HUES64 (cell line): ENCODE measurements around the gene KLRC4.

ENCODE experiments used
- H3K27ac ChIP-seq: 2 replicates; pipeline ENCODE4 v1.7.0; 2013; ENCODE audit warnings: low read depth, low read length, inconsistent platforms
- H3K27me3 ChIP-seq: 2 replicates; pipeline ENCODE4 v1.6.1; 2013; ENCODE audit warnings: mild to moderate bottlenecking, low read length; ENCODE audit not compliant: insufficient read depth
- H3K36me3 ChIP-seq: 2 replicates; pipeline ENCODE4 v1.6.1; 2013; ENCODE audit warnings: mild to moderate bottlenecking, low read length; ENCODE audit not compliant: insufficient read depth
- H3K4me1 ChIP-seq: 2 replicates; pipeline ENCODE4 v1.6.1; 2013; ENCODE audit warnings: mild to moderate bottlenecking, low read length, moderate library complexity; ENCODE audit not compliant: insufficient read depth
- H3K4me3 ChIP-seq: 2 replicates; pipeline ENCODE4 v1.5.1; 2013; ENCODE audit warnings: mild to moderate bottlenecking, low read length, moderate library complexity
- H3K9ac ChIP-seq: 2 replicates; pipeline ENCODE4 v1.6.1; 2013; ENCODE audit warnings: mild to moderate bottlenecking, low read depth, low read length
- H3K9me3 ChIP-seq: 2 replicates; pipeline ENCODE4 v1.6.1; 2013; ENCODE audit warnings: low read depth, low read length; ENCODE audit not compliant: insufficient read depth
- WGBS: fragments of 150-250, 120-280 bp; methylation state at CpG from one replicate; pipeline ENCODE4 v1.1.7; 2013; ENCODE audit warnings: missing lambda C conversion rate; 5-methylcytosine and 5-hydroxymethylcytosine counted together

Gene KLRC4

GRCh38 chr12:10366875-10367274 is 42.7 kb downstream of the KLRC4 start:
- no peaks in the 10 kb centered on the region for H3K36me3 ChIP-seq
- no peaks in the 10 kb centered on the region for H3K27me3 ChIP-seq
- peaks cover 52% of the 10 kb centered on the region for H3K4me1 ChIP-seq
- H3K27ac ChIP-seq: no peak overlapping the region
- H3K4me3 ChIP-seq: no peak overlapping the region
- no peak overlapping the region for H3K9ac ChIP-seq
- peaks cover 2% of the 10 kb centered on the region; the same call in 1 of the 2 replicates for H3K9me3 ChIP-seq

GRCh38 chr12:10365696-10366405 is 43.7 kb downstream of the KLRC4 start:
- Histone ChIP-seq H3K9me3 (peaks cover 2% of the 10 kb centered on the region; the same call in 1 of the 2 replicates), H3K4me3 (peak overlapping the region; percentile 57), H3K36me3 (no peaks in the 10 kb centered on the region), H3K9ac (no peak overlapping the region), H3K27me3 (no peaks in the 10 kb centered on the region), H3K4me1 (peaks cover 55% of the 10 kb centered on the region), H3K27ac (no peak overlapping the region)
- 55% methylated on average over 6 of the region's 6 CpGs for WGBS

- WGBS: 6% methylated on average over 15 of the region's 15 CpGs
- Histone ChIP-seq H3K4me1 (peaks cover 56% of the 10 kb centered on the region), H3K27me3 (no peaks in the 10 kb centered on the region), H3K27ac (peak overlapping the region; percentile 38; the same call in 1 of the 2 replicates), H3K4me3 (peak overlapping the region; percentile 57), H3K9me3 (peaks cover 2% of the 10 kb centered on the region; the same call in 1 of the 2 replicates), H3K9ac (peak overlapping the region; percentile 14; the same call in 1 of the 2 replicates), H3K36me3 (no peaks in the 10 kb centered on the region)
These were observed 44.5 kb downstream of the KLRC4 start for GRCh38 chr12:10364815-10365622.

- peak overlapping the region; percentile 38; the same call in 1 of the 2 replicates for H3K27ac ChIP-seq
- 36% methylated on average over 19 of the region's 19 CpGs for WGBS
- peaks cover 56% of the 10 kb centered on the region for H3K4me1 ChIP-seq
- no peaks in the 10 kb centered on the region for H3K27me3 ChIP-seq
- H3K9ac ChIP-seq: peak overlapping the region; percentile 14; the same call in 1 of the 2 replicates
- H3K36me3 ChIP-seq: no peaks in the 10 kb centered on the region
- peaks cover 2% of the 10 kb centered on the region; the same call in 1 of the 2 replicates for H3K9me3 ChIP-seq
- peak overlapping the region; percentile 57 for H3K4me3 ChIP-seq
These were observed 45.4 kb downstream of the KLRC4 start for GRCh38 chr12:10363914-10364814.

GRCh38 chr12:10363658-10363913 is 46.0 kb downstream of the KLRC4 start:
- Histone ChIP-seq H3K27me3 (no peaks in the 10 kb centered on the region), H3K4me3 (no peak overlapping the region; the same call in 1 of the 2 replicates), H3K27ac (no peak overlapping the region), H3K4me1 (peaks cover 56% of the 10 kb centered on the region), H3K9me3 (peaks cover 2% of the 10 kb centered on the region; the same call in 1 of the 2 replicates), H3K36me3 (no peaks in the 10 kb centered on the region), H3K9ac (no peak overlapping the region)
- WGBS: 78% methylated on average over 5 of the region's 5 CpGs

- Histone ChIP-seq H3K4me3 (no peak overlapping the region), H3K27ac (no peak overlapping the region), H3K9ac (peak overlapping the region; percentile 30; the same call in 1 of the 2 replicates), H3K27me3 (no peaks in the 10 kb centered on the region), H3K9me3 (peaks cover 1% of the 10 kb centered on the region; the same call in 1 of the 2 replicates), H3K4me1 (peaks cover 56% of the 10 kb centered on the region), H3K36me3 (no peaks in the 10 kb centered on the region)
- WGBS: 41% methylated on average over 7 of the region's 9 CpGs
These were observed 46.5 kb downstream of the KLRC4 start for GRCh38 chr12:10362828-10363657.

- Histone ChIP-seq H3K27ac (no peak overlapping the region), H3K4me1 (peaks cover 56% of the 10 kb centered on the region), H3K4me3 (no peak overlapping the region), H3K36me3 (no peaks in the 10 kb centered on the region), H3K9me3 (no peaks in the 10 kb centered on the region), H3K27me3 (no peaks in the 10 kb centered on the region), H3K9ac (peak overlapping the region; percentile 30; the same call in 1 of the 2 replicates)
- 81% methylated on average over 3 of the region's 3 CpGs for WGBS
These were observed 47.2 kb downstream of the KLRC4 start for GRCh38 chr12:10362325-10362724.

- Histone ChIP-seq H3K4me1 (peaks cover 54% of the 10 kb centered on the region), H3K9ac (peak overlapping the region; percentile 58), H3K9me3 (no peaks in the 10 kb centered on the region), H3K27me3 (no peaks in the 10 kb centered on the region), H3K27ac (peak overlapping the region; percentile 83; the same call in 1 of the 2 replicates), H3K36me3 (no peaks in the 10 kb centered on the region), H3K4me3 (no peak overlapping the region)
- WGBS: 50% methylated on average over 4 of the region's 4 CpGs
These were observed 47.9 kb downstream of the KLRC4 start for GRCh38 chr12:10361622-10362021.

- 74% methylated on average over 4 of the region's 4 CpGs for WGBS
- H3K9ac ChIP-seq: peak overlapping the region; percentile 58
These were observed 48.5 kb downstream of the KLRC4 start for GRCh38 chr12:10361084-10361483.

GRCh38 chr12:10358969-10359368 is 50.6 kb downstream of the KLRC4 start:
- Histone ChIP-seq H3K36me3 (no peaks in the 10 kb centered on the region), H3K4me1 (peaks cover 38% of the 10 kb centered on the region), H3K27ac (no peak overlapping the region), H3K27me3 (no peaks in the 10 kb centered on the region), H3K9me3 (no peaks in the 10 kb centered on the region), H3K9ac (no peak overlapping the region), H3K4me3 (no peak overlapping the region)
- 100% methylated on average over 1 of the region's 1 CpG for WGBS

More at GRCh38 chr12:10361084-10361483, 48.5 kb downstream of the KLRC4 start:
- Histone ChIP-seq H3K27ac (peak overlapping the region; percentile 83), H3K27me3 (no peaks in the 10 kb centered on the region), H3K4me1 (peaks cover 49% of the 10 kb centered on the region), H3K36me3 (no peaks in the 10 kb centered on the region), H3K9me3 (no peaks in the 10 kb centered on the region), H3K4me3 (no peak overlapping the region)
